Measurements from ENCODE around the gene NKD1.
"Not testable (repeated sequence)": the region's sequence is repeated elsewhere in the genome, so short reads cannot be mapped to it uniquely, and the experiment has no call there.

NKD1 gene

GRCh38 chr16:50520451-50521245 lies 27.5 kb upstream of the NKD1 start:
- DNase-seq = peak; percentile 74

GRCh38 chr16:50521246-50521900 lies 26.8 kb upstream of the NKD1 start:
- DNase-seq = no peak

GRCh38 chr16:50522324-50522723 lies 25.9 kb upstream of the NKD1 start:
- DNase-seq = no peak

GRCh38 chr16:50523710-50524109 lies 24.5 kb upstream of the NKD1 start:
- DNase-seq = no peak

GRCh38 chr16:50525262-50525661 lies 22.9 kb upstream of the NKD1 start:
- DNase-seq = no peak

- no peak for DNase-seq
These were observed 22.5 kb upstream of the NKD1 start for GRCh38 chr16:50525716-50526115.

GRCh38 chr16:50526249-50526648 lies 21.9 kb upstream of the NKD1 start:
- no peak for DNase-seq

GRCh38 chr16:50526796-50527195 lies 21.4 kb upstream of the NKD1 start:
- no peak for DNase-seq

- DNase-seq = no peak
These were observed 19.4 kb upstream of the NKD1 start for GRCh38 chr16:50528820-50529219.

GRCh38 chr16:50529334-50529733 lies 18.9 kb upstream of the NKD1 start:
- no peak for DNase-seq

GRCh38 chr16:50530277-50531236 lies 17.6 kb upstream of the NKD1 start:
- DNase-seq = no peak

GRCh38 chr16:50531359-50531758 lies 16.8 kb upstream of the NKD1 start:
- DNase-seq = no peak

GRCh38 chr16:50531901-50532300 lies 16.3 kb upstream of the NKD1 start:
- DNase-seq = no peak

GRCh38 chr16:50532576-50532975 lies 15.6 kb upstream of the NKD1 start:
- DNase-seq = no peak

GRCh38 chr16:50533317-50533716 lies 14.9 kb upstream of the NKD1 start:
- DNase-seq = no peak

GRCh38 chr16:50534091-50534490 lies 14.1 kb upstream of the NKD1 start:
- no peak for DNase-seq

- DNase-seq = no peak
These were observed 13.6 kb upstream of the NKD1 start for GRCh38 chr16:50534556-50534955.

- DNase-seq = no peak
These were observed 13.2 kb upstream of the NKD1 start for GRCh38 chr16:50534958-50535357.

GRCh38 chr16:50535506-50536257 lies 12.5 kb upstream of the NKD1 start:
- DNase-seq = no peak

GRCh38 chr16:50536258-50536645 lies 11.9 kb upstream of the NKD1 start:
- DNase-seq = not testable (repeated sequence)

- DNase-seq = no peak
These were observed 10.5 kb upstream of the NKD1 start for GRCh38 chr16:50537533-50538290.
